Esophagus squamous epithelium (tissue), 4 donors: Measurements from ENCODE around the gene PMEPA1.

ENCODE experiments used
- POLR2A ChIP-seq, 4 donors: fragments of 450-650 bp; IDR thresholded peaks; one replicate each; pipeline ENCODE4 v1.6.1; 2017; ENCODE audit warnings: antibody characterized with exemption in 4 of 4, mild to moderate bottlenecking in 4 of 4, moderate library complexity in 3 of 4
- TF ChIP-seq, protein P1 (sequence below), 6 experiments: fragments of 450-650 bp in 4 of 6; fragments of 200-600 bp in 2 of 6; sonication (generic) in 2 of 6; IDR thresholded peaks; one replicate each; pipeline ENCODE4 v1.5.1; 2016 to 2019; ENCODE audit warnings: antibody characterized with exemption in 6 of 6, mild to moderate bottlenecking in 4 of 6, moderate library complexity in 4 of 6

DNA sequence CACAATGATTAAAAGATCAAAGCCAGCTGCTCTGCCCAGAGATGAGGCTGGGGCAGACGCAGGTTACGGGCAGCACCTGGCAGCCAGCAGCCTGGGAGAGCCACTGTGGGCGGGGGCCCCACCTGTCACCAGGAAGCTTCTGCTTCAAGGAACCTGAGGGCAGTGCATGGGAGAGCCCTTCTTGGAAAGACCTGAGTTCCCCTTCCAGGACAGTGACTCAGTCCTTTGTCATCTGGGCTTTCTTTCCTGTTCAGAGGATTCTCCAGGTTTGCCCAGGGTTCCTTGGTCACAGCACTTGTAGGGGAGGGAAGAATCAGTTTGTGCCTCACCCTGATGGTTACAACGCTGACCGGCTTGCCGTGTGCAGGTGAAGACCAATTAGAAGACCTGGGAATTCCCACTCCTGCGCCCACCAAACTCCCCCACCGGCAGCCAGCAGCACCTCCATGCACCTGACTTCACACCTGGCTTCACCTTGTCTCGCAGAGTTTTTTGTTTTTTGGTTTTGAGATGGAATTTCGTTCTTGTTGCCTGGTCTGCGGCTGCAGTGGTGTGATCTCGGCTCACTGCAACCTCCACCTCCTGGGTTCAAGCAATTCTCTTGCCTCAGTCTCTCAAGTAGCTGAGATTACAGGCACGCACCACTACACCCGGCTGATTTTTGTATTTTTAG lies 91.6 kb downstream of the PMEPA1 start:
- TF ChIP-seq, protein P1, sequence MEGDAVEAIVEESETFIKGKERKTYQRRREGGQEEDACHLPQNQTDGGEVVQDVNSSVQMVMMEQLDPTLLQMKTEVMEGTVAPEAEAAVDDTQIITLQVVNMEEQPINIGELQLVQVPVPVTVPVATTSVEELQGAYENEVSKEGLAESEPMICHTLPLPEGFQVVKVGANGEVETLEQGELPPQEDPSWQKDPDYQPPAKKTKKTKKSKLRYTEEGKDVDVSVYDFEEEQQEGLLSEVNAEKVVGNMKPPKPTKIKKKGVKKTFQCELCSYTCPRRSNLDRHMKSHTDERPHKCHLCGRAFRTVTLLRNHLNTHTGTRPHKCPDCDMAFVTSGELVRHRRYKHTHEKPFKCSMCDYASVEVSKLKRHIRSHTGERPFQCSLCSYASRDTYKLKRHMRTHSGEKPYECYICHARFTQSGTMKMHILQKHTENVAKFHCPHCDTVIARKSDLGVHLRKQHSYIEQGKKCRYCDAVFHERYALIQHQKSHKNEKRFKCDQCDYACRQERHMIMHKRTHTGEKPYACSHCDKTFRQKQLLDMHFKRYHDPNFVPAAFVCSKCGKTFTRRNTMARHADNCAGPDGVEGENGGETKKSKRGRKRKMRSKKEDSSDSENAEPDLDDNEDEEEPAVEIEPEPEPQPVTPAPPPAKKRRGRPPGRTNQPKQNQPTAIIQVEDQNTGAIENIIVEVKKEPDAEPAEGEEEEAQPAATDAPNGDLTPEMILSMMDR (IDR thresholded peaks at IDR 0.05) = no peak
- TF ChIP-seq POLR2A (IDR thresholded peaks at IDR 0.05) = no peak
